ENCODE data around the gene CMTR1. TPM values are rescaled to one million over a fixed set of nuclear protein-coding genes. Genes with fewer than 3 reads are reported as not detected.

CMTR1 gene
- total RNA-seq, 6 experiments from 2014 or later = 15.6 to 22.3 (median 16.5) TPM

GRCh38 chr6:37490536-37491170, 57.6 kb downstream of the CMTR1 start:
- DNase-seq (no peak), ATAC-seq (no peak)
- Histone ChIP-seq H3K36me3 (no peaks in the 10 kb centered on the region), H3K27me3 (no peaks in the 10 kb centered on the region), H3K4me3 (no peak overlapping the region), H3K27ac (no peak overlapping the region), H3K9me3 (no peaks in the 10 kb centered on the region), H3K4me1 (peaks cover 0 to 9% (median 0%) of the 10 kb centered on the region in 4 donors)
- TF ChIP-seq CTCF (IDR thresholded peaks at IDR 0.05) (no peak), POLR2A (IDR thresholded peaks at IDR 0.05) (no peak)
- intact Hi-C loops (cut with DNase I) = no loop called here
- WGBS (ENCODE audit: insufficient coverage, low coverage, low lambda C conversion rate, missing lambda C conversion rate) = no CpG with 5 or more reads among the region's 9 CpGs

GRCh38 chr6:37491171-37491829, 58.3 kb downstream of the CMTR1 start:
- Histone ChIP-seq H3K4me3 (no peak overlapping the region), H3K36me3 (no peaks in the 10 kb centered on the region), H3K27me3 (no peaks in the 10 kb centered on the region), H3K4me1 (peaks cover 0 to 9% (median 0%) of the 10 kb centered on the region in 4 donors), H3K9me3 (no peaks in the 10 kb centered on the region), H3K27ac (no peak overlapping the region)
- ATAC-seq = peak; percentile 41 to 74 (median 58)
- DNase-seq = peak in 1 of 3 donors; percentile 69
- intact Hi-C loops (cut with DNase I) = no loop called here
- WGBS (ENCODE audit: insufficient coverage, low coverage, low lambda C conversion rate, missing lambda C conversion rate) = 33% methylated on average over 1 of the region's 12 CpGs
- TF ChIP-seq CTCF (IDR thresholded peaks at IDR 0.05) (no peak), POLR2A (IDR thresholded peaks at IDR 0.05) (no peak)

GRCh38 chr6:37491830-37492208, 58.8 kb downstream of the CMTR1 start:
- intact Hi-C loops (cut with DNase I) = no loop called here

GRCh38 chr6:37492236-37492972, 59.4 kb downstream of the CMTR1 start:
- Histone ChIP-seq H3K36me3 (no peaks in the 10 kb centered on the region), H3K9me3 (no peaks in the 10 kb centered on the region), H3K4me1 (peaks cover 0 to 9% (median 0%) of the 10 kb centered on the region in 4 donors), H3K27me3 (no peaks in the 10 kb centered on the region), H3K27ac (no peak overlapping the region), H3K4me3 (no peak overlapping the region)
- TF ChIP-seq POLR2A (IDR thresholded peaks at IDR 0.05) (no peak), CTCF (IDR thresholded peaks at IDR 0.05) (no peak)
- no peak for DNase-seq
- WGBS (ENCODE audit: insufficient coverage, low coverage, low lambda C conversion rate, missing lambda C conversion rate) = 57% methylated on average over 5 of the region's 9 CpGs
- intact Hi-C loops (cut with DNase I) = no loop called here
- ATAC-seq = no peak

More at GRCh38 chr6:37491830-37492208, 58.8 kb downstream of the CMTR1 start:
- TF ChIP-seq POLR2A (IDR thresholded peaks at IDR 0.05) (no peak), CTCF (IDR thresholded peaks at IDR 0.05) (no peak)
- DNase-seq (no peak), ATAC-seq (peak in 1 of 4 donors; percentile 3)
- H3K4me1 ChIP-seq = peaks cover 0 to 9% (median 0%) of the 10 kb centered on the region in 4 donors
- H3K27me3 ChIP-seq = no peaks in the 10 kb centered on the region
- H3K4me3 ChIP-seq = no peak overlapping the region
- no peaks in the 10 kb centered on the region for H3K36me3 ChIP-seq
- no CpG with 5 or more reads among the region's 5 CpGs for WGBS (ENCODE audit: insufficient coverage, low coverage, low lambda C conversion rate, missing lambda C conversion rate)
- no peak overlapping the region for H3K27ac ChIP-seq
- no peaks in the 10 kb centered on the region for H3K9me3 ChIP-seq
